Stimulated activated CD4-positive, alpha-beta T cell treated with anti-CD3 and anti-CD28 coated beads, Interleukin-2, amount 100 ng/mL, for 48 hours (primary cell): Measurements from ENCODE around the gene SPNS3.

Experiments
- DNase-seq, 2 donors: peaks; one replicate each; pipeline ENCODE4 v3.0.0-alpha.2; 2020

The SPNS3 gene

DNA sequence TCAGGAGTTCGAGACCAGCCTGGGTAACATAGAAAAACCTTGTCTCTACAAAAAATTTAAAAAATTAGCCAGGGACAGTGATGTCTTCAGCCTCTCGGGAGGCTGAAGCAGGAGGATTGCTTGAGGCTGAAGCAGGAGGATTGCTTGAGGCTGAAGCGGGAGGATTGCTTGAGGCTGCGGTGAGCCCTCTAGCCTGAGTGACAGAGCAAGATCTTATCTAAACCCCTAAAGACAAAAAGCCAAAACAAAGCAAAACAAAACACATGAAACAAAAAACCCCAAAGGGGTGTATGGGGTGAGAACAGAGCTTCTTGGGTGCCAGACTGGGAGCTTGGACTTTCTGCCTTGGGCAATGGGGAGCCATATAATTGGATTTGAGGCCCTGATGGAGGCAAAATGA is 2.6 kb downstream of the SPNS3 start:
- no peak for DNase-seq

- DNase-seq = no peak
Measured at GRCh38 chr17:4436846-4437245, 3.1 kb downstream of the SPNS3 start.

DNA sequence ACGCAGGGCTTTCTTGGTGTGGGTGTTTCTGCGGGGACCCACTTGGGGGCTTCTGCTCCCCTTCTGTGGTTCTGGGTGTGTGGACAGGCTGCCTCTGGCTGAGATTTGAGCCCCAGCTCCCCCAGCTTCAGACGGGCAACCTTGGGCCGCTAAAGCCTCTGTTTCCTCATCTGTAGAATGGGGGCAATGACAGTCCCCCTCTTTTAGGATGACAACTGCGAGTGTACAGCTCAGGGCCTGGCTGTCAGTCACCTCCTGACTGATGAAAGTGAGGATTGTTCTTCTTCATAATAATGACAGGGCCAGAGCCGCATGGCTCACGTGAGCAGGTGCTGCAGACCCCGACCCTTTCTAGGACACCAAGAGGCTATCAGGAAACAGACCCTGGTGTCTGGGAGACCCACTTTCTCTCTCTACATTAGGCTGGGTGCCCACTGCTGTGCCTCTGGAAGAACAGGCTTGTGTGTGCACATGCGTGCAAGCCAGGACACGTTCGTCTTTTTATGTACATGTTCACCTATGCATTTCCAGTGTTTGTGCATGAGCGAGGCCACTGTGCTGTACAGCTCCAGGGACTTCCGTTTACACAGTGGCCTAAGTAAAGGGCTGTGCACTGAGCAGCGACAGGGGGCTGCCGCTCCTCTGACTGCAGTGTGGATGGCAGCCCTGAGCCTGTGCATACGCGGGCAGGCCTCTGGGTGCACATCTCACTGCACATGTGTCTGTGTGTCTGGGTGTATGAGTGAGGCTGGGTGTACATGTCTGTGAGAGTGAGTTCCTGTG is 4.6 kb downstream of the SPNS3 start:
- DNase-seq = no peak

DNA sequence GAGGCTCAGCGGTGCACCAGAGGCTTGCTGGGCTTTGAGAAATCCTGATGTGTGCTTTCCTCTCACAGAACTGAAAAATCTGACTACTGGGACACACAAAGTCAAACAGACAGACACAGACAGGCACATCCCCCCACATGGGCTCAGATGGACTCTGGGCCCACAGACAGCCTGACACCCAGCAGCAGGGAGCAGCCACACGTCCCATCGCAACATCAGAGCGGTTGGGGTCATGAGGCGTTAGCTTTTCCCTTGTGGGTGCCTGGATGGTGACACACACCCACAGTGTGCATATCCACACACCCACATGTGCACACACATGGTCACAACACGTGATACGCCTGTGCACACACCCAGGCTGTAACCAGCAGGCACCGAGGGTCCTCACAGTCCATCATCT is 6.3 kb downstream of the SPNS3 start:
- DNase-seq = no peak

DNA sequence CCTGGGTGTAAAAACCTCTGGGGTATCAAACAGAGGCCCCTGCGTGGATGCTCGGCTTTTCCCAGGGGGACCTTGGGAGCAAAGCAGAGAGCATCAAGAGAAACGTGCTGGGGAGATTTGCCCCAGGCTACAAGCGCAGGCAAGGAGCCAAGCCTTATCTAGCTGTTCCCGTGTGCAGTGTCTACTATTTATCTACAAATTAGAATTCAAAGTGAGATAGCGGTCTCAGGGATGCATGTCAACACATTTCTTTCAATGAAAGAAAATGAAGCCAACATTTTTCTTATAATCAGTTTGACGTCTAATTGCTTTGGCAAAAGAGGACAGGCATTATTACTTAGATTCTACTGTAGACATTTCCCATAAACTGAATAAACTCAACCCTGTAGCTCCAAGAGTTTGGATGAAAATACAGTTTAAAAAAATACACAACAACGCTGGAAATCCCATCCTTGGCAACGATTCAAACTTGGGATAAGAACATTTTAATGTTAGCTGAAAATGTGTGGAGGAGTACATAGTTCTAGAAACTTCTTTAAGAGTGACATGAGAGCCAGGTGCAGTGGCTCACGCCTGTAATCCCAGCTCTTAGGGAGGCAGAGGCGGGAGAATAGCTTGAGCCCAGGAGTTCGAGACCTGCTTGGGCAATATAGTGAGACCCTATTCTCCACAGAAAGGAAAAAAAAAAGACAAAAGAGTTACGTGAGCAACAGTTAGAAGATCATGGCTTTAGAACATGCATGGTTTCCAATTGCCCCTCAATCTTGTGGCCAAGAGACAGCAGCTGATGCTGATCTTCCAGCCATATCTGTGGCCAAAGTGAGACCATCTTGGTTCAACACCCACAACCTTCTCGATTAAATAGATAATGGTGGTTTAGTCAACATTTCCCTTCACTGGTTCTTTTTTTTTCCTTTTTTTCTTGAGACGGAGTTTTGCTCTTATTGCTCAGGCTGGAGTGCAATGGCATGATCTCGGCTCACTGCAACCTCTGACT is 7.2 kb downstream of the SPNS3 start:
- DNase-seq = no peak

DNA sequence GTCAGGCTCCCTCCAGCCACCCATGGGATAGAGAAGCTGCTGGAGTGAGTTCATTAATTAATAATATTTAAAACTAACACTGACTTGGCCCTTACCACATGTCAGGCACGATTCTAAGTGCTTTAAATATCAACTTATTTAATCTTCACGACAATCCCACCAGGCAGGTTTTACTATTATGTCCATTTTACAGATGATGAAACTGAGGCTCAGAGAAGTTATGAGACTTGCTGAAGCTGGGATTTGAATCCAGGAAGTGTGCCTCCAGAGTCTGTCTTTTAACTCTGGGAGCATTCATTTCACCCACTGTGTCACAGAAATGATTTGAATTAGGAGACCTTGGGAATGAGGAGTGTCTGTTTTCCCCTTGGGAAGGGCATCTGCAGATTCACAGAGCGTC is 8.8 kb downstream of the SPNS3 start:
- no peak for DNase-seq

- no peak for DNase-seq
Measured at GRCh38 chr17:4443476-4443875, 9.7 kb downstream of the SPNS3 start.

DNA sequence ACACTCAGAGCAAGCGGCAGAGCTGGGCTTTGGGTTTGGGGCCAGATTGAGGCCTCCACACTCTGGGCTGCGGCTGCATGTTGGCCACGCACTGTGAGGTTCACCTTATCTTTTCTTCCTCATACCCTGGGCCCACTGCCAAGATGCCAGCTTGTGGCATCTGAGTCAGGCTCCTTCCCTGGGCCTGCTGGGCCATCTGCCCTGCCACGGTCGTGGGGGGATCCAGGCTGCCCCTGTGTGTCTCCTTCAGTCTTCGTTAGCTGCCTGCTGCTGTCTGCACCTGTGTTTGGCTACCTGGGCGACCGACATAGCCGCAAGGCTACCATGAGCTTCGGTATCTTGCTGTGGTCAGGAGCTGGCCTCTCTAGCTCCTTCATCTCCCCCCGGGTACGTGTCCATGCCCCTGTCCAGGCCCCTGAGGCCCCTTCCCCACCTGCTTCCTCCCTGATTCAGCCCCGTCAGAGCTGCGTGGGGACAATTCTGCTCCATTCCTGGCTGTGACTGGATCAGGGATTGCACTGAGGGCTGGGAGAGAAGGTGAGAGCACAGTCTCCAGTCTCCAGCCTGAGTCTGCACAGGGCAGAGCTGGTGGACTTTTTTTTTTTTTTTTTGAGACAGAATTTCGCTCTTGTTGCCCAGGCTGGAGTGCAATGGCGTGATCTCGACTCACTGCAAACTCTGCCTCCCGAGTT is 11.2 kb downstream of the SPNS3 start:
- DNase-seq = no peak

- DNase-seq = no peak
Measured at GRCh38 chr17:4445731-4446130, 12.0 kb downstream of the SPNS3 start.

DNA sequence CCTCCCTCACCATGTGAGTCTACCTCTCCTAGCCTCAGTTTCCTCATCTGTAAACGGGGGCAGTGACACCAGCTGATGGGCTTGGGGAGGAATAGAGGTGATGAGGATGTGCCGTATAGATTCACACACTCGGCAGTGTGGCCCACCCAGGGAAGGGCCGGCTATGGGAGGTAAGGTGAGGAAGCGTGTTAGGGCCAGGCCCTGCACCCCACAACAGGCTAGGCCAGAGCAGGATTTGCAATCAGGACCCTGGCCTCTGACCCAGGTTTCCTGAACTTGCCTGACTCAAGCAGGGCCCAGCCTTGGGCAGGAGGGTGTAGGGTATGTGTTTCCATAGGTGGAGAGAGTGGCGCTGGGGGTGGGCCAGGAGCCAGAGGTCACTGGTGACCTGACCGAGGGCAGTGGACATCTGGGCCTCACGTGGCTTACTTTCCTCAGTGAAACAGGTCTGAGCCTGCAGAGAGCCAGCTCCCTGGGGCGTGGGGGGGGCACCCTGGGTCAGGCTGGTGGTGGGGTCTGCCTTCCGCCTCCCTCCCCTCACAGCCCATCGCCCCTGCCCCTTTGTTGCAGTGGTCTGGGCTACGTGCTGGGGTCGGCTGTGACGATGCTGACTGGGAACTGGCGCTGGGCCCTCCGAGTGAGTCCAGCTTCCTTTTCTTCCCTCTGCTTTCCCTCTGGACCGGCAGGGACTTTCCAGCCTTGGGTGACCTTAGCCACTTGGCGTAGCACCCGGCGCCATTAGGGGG is 12.8 kb downstream of the SPNS3 start:
- no peak for DNase-seq

- DNase-seq = no peak
Measured at GRCh38 chr17:4448197-4448980, 14.6 kb downstream of the SPNS3 start.

DNA sequence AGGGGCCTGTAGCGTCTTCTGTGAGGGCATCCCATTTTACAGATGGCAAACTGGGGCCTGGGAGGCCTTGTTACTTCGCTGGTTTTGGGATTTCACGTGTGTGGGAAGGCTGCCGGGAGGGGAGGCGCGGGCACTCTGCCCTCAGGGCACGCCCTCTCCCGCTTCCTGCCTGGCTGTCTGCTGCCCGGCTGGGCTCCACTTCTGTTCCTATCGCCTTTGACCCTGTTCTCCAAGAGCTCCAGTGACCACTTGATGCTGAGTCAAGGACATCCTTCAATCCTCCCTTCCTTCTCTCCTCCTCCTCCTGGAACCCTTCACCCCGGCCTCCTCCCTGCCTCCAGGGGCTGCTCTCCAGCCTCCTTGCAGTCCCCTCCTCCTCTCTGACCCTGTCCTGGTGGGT is 16.0 kb downstream of the SPNS3 start:
- no peak for DNase-seq

- DNase-seq = no peak
Measured at GRCh38 chr17:4450710-4451316, 17.1 kb downstream of the SPNS3 start.

GRCh38 chr17:4453812-4454591 is 20.3 kb downstream of the SPNS3 start:
- no peak for DNase-seq

DNA sequence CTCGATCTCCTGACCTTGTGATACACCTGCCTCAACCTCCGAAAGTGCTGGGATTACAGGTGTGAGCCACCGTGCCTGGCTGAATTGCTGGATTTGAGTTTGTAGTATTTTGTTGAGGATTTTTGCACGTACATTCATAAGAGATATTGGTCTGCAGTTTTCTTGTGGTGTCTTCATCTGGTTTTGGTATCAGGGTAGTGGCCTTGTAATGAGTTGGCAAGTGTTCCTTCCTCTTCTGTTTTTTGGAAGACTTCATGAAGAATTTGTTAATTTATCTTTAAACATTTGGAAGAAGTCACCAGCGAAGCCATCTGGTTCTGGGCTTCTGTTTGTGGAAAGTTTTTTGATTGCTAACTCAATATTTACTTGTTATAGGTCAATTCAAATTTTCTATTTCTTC is 26.9 kb downstream of the SPNS3 start:
- no peak for DNase-seq

GRCh38 chr17:4463818-4464476 is 30.2 kb downstream of the SPNS3 start:
- no peak for DNase-seq

- no peak for DNase-seq
Measured at GRCh38 chr17:4465786-4466185, 32.0 kb downstream of the SPNS3 start.

DNA sequence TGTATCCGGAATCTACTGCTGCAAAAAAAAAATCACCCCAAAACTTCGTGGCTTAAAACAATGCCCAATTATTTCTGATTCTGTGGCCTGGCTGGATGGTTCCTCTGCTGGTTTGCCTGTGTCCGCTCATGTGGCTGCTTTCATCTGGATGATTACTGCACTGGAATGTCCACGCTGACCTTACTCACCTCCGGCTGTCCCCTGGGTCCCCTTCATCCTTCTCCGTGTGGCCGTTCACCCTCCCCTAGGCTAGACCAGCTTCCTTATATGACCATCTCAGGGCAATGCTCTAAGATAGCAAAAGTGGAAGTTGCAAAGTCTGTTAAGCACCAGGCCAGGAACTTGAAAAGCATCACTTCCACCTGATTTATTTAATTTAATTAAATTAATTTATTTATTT is 33.5 kb downstream of the SPNS3 start:
- DNase-seq = no peak

DNA sequence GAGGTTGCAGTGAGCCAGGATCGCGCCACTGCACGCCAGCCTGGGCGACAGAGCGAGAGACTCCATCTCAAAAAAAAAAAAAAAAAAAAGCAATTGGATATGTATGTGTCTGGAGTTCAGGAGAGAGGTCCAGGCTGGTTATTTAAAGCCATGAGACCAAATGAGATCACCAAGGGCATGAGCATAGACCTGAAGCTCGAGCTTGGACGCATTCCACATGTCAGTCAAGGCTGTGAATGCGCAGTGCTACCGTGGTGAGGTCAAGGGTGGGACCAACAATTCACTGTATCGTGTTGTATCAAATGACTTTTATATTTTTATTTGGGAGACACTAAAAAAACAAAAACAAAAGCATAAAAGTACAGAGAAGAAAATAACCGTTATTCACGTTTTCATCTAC is 35.8 kb downstream of the SPNS3 start:
- no peak for DNase-seq

- no peak for DNase-seq
Measured at GRCh38 chr17:4472286-4472685, 38.5 kb downstream of the SPNS3 start.
